Fibroblast of peridontal ligament (primary cell): ENCODE results near the gene PDE7B.
A peak's percentile ranks its signal among the peaks of the same experiment; 100 is the strongest.
"Not testable (repeated sequence)": the region's sequence is repeated elsewhere in the genome, so short reads cannot be mapped to it uniquely, and the experiment has no call there.

ENCODE experiments used
- DNase-seq: peaks from one replicate; pipeline ENCODE4 v3.0.0-alpha.2; 2010; ENCODE audit errors: extremely low read depth

Gene PDE7B

DNA sequence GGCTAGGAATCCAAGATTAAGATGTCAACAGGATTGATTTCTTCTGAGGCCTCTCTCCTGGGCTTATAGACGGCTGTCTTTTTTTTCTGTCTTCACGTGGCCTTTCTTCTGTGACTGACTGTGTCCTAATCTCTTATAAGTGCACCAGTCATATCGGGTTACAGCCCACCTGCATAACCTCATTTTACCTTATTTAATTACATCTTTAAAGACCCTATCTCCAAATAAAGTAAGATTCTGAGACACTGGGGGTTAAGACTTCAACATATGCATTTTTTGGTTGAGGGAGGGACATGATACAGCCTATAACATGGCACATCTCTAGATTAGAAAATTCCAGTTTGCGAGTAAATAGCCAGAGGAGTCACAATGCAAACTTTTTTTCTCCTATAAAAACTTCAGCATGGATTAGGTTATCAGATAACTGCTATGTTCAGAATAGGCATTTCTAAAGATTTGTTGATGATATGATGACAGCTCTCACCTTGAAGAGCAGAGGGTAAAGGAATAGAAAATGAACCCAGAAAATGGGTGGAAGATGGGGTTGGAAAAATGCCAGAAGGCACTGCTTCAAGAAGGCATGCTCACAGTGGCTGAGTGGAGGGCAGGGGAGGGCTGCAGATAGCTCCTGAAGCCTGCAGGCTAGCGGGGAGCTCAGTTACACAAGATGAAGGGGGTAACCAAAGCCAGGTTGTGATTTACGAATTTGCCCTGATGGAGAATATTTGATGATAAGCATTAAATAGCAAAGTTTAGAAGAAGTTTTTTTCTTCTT, 8.7 kb upstream of the PDE7B start:
- no peak for DNase-seq

DNA sequence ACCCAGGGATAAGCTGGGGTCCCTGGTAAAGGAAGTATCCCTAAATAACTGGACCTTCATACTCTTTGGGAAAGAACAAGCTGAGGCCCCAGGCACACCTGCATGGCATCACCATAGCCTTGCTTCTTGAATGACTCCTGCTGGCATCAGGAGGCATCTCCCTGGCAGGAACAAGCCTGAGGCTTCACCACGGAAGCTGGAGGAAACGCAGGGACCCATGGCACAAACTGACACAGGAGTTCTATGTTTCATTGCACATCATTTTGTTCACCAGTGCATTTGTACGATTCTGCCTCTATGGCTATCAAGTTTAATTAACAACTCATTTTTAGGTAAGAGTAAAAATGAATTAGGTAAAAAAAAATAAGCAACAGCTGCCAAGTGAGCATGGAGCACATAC, 619 bp upstream of the PDE7B start:
- DNase-seq = no peak

GRCh38 chr6:135852746-135853145, 1.2 kb downstream of the PDE7B start:
- DNase-seq = peak; percentile 56

DNA sequence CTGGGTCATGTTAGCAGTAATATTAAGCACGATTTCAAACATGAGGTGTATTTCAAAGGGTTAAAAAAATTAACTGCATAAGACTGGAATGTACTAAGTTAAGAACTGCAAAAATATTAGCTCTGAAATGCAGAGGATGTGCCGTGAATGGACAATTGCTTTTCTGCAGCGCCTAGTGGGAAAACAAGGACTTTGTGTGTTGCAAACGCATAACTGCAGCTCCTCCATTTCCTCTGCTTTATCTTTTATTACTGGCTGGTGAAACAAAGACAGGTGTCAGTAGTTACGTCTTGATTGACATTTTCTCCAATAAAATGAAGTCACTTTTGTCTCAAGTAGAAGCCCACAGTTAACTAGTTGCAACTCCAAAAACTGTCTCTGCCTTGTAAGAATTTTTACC, 1.7 kb downstream of the PDE7B start:
- peak; percentile 72 for DNase-seq

GRCh38 chr6:135853986-135854385, 2.5 kb downstream of the PDE7B start:
- DNase-seq = peak; percentile 35

- peak; percentile 23 for DNase-seq
Measured at GRCh38 chr6:135854799-135855198, 3.3 kb downstream of the PDE7B start.

DNA sequence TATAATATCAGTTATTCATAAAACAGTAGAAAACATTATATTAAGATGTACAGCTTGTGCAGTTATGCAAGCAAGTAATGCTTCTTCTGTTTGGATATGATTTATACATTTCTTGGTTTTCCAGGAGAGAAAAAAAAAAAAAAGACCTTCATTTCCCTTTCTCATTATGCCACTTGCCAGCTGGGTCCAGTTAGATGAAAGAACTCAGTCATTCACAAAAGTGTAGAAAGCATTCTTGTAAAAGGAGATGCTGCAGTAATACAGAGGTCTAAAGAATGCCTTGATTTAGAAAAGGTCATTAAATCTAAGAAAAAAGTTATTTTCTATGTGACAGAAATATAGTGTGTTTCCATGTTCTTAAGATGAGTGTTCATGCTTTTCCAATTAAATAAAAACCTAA, 7.4 kb downstream of the PDE7B start:
- no peak for DNase-seq

GRCh38 chr6:135860361-135860760, 8.9 kb downstream of the PDE7B start:
- DNase-seq = no peak

GRCh38 chr6:135861189-135861588, 9.7 kb downstream of the PDE7B start:
- no peak for DNase-seq

DNA sequence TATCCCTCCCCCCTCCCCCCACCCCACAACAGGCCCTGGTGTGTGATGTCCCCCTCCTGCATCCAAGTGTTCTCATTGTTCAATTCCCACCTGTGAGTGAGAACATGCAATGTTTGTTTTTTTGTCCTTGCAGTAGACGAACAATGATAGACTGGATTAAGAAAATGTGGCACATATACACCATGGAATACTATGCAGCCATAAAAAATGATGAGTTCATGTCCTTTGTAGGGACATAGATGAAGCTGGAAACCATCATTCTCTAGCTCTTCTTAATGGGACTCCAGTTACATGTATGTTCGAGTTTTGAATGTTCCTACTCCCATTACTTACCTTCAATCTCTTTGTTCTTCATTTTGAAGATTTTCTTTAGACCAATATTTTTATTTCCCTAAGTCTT, 13.4 kb downstream of the PDE7B start:
- DNase-seq = not testable (repeated sequence)

GRCh38 chr6:135866445-135867123, 15.1 kb downstream of the PDE7B start:
- no peak for DNase-seq

DNA sequence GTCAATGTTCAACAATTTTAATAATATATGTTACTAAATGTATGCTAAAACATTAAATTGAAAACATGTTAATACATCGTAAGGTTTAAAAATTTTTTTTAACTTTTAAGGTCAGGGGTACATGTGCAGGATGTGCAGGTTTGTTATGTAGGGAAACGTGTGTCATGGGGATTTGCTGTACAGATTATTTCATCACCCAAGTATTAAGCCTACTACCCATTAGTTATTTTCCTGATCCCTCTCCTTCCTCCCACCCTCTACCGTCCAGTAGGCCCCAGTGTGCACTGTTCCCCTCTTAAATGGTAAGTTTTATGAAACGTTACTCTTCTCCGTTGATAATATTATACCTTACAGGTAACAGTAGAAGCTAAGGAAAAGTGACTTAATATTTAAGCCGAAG, 15.8 kb downstream of the PDE7B start:
- DNase-seq = no peak

DNA sequence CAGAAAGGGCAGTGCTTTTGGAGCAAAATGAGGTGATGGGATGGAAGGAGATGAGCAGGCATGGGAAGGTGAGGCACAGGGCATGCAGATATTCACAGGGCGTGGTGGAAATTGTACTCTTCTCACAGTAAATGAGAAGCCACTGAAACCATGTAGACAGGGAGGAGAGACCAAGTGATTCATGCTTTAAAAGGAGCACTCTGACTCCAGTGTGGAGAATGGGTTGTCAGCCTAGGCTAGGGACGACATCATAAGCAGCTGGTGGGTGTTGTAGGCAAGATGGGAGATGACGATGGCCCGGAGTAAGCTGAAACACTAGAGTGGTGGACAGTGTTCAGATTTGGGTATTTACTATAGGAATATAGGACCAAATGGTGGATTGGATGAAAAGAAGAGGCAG, 18.4 kb downstream of the PDE7B start:
- no peak for DNase-seq

GRCh38 chr6:135870722-135871121, 19.2 kb downstream of the PDE7B start:
- peak; percentile 59 for DNase-seq

GRCh38 chr6:135871296-135871695, 19.8 kb downstream of the PDE7B start:
- DNase-seq = peak; percentile 57

- DNase-seq = peak; percentile 50
Measured at GRCh38 chr6:135871878-135872277, 20.4 kb downstream of the PDE7B start.

GRCh38 chr6:135875446-135875845, 23.9 kb downstream of the PDE7B start:
- peak; percentile 33 for DNase-seq

GRCh38 chr6:135876058-135876457, 24.6 kb downstream of the PDE7B start:
- no peak for DNase-seq

DNA sequence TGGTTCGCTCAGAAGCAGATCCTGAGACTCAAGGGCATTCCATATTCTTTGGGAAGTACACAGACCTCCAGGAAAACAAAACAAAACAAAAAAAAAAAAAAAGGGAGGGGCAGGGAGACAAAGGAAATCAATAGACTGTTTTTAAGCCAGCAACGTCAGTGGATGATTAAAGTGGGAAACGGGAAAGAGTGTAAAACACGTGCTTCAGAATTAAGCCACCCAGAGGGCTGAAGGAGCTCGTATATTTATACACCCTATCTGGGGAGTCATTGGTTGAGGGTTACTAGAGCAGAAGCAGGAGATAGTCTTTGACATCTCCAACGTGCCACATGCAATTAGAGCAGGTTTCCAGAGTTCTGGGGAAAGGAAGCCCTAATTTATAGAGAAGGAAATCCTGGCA, 26.2 kb downstream of the PDE7B start:
- DNase-seq = no peak

GRCh38 chr6:135880066-135880972, 28.8 kb downstream of the PDE7B start:
- DNase-seq = peak; percentile 84

- no peak for DNase-seq
Measured at GRCh38 chr6:135883045-135883444, 31.5 kb downstream of the PDE7B start.

- DNase-seq = no peak
Measured at GRCh38 chr6:135883536-135883935, 32.0 kb downstream of the PDE7B start.
